Esophagus squamous epithelium (tissue), 4 donors: Measurements from ENCODE around the gene RNF166.

Experiments
- POLR2A ChIP-seq, 4 donors: fragments of 450-650 bp; IDR thresholded peaks; one replicate each; pipeline ENCODE4 v1.6.1; 2017; ENCODE audit warnings: antibody characterized with exemption in 4 of 4, mild to moderate bottlenecking in 4 of 4, moderate library complexity in 3 of 4
- TF ChIP-seq, protein P1 (sequence below), 6 experiments: fragments of 450-650 bp in 4 of 6; fragments of 200-600 bp in 2 of 6; sonication (generic) in 2 of 6; IDR thresholded peaks; one replicate each; pipeline ENCODE4 v1.5.1; 2016 to 2019; ENCODE audit warnings: antibody characterized with exemption in 6 of 6, mild to moderate bottlenecking in 4 of 6, moderate library complexity in 4 of 6

GRCh38 chr16:88742896-88743605 is 36.8 kb upstream of the RNF166 start:
- TF ChIP-seq, protein P1, sequence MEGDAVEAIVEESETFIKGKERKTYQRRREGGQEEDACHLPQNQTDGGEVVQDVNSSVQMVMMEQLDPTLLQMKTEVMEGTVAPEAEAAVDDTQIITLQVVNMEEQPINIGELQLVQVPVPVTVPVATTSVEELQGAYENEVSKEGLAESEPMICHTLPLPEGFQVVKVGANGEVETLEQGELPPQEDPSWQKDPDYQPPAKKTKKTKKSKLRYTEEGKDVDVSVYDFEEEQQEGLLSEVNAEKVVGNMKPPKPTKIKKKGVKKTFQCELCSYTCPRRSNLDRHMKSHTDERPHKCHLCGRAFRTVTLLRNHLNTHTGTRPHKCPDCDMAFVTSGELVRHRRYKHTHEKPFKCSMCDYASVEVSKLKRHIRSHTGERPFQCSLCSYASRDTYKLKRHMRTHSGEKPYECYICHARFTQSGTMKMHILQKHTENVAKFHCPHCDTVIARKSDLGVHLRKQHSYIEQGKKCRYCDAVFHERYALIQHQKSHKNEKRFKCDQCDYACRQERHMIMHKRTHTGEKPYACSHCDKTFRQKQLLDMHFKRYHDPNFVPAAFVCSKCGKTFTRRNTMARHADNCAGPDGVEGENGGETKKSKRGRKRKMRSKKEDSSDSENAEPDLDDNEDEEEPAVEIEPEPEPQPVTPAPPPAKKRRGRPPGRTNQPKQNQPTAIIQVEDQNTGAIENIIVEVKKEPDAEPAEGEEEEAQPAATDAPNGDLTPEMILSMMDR (IDR thresholded peaks at IDR 0.05): no peak
- TF ChIP-seq POLR2A (IDR thresholded peaks at IDR 0.05): no peak
